Colonic mucosa (tissue), 4 donors: ENCODE measurements around the gene DEPDC7. TPM values are rescaled to one million over a fixed set of nuclear protein-coding genes. Genes with fewer than 3 reads are reported as not detected.

Experiments used
- DNase-seq: peaks from one replicate; pipeline ENCODE4 v3.0.0-alpha.2; 2020
- H3K27ac ChIP-seq: fragments of 200-600 bp; one replicate; pipeline ENCODE4 v1.8.0; 2021
- H3K27me3 ChIP-seq: fragments of 200-600 bp; one replicate; pipeline ENCODE4 v1.8.0; 2021
- H3K36me3 ChIP-seq: fragments of 200-600 bp; one replicate; pipeline ENCODE4 v1.8.0; 2021
- H3K4me1 ChIP-seq: fragments of 200-600 bp; one replicate; pipeline ENCODE4 v1.8.0; 2021; ENCODE audit warnings: mild to moderate bottlenecking
- H3K4me3 ChIP-seq: fragments of 200-600 bp; one replicate; pipeline ENCODE4 v1.8.0; 2021
- H3K9ac ChIP-seq, 2 donors: one replicate each; pipeline ENCODE4 v1.7.0; 2013; ENCODE audit warnings: control low read depth in 2 of 2, low read depth in 2 of 2, low read length in 2 of 2
- H3K9me3 ChIP-seq: fragments of 200-600 bp; one replicate; pipeline ENCODE4 v1.8.0; 2021
- CTCF ChIP-seq: fragments of 200-600 bp; IDR thresholded peaks from one replicate; pipeline ENCODE4 v1.8.0; 2022; ENCODE audit warnings: antibody characterized with exemption, mild to moderate bottlenecking
- intact Hi-C: fragments of 100-400 bp; cut with DNase I; formaldehyde crosslinking; loops from one replicate; pipeline ENCODE4 v1.14.1; 2022
- total RNA-seq, 2 donors: library from RNA; stranded (reverse); fragmentation: NEBNext Ultra II Directional in 1 of 2; extraction: Animal tissue kit (Norgen Biotek cat#: 25700) in 1 of 2; gene quantifications; one replicate each; pipeline ENCODE4 v1.2.1, GENCODE V29; 2021
- donor health status: healthy.
- donor health status: DM: no; HTN: no; CAD: no.
- donor health status: DM: no; HTN: no; CAD: no.

The DEPDC7 gene
- total RNA-seq, 2 donors from 2014 or later = 6.1 to 7.5 TPM

GRCh38 chr11:33072465-33072864 is 56.8 kb downstream of the DEPDC7 start:
- H3K9me3 ChIP-seq = no peaks in the 10 kb centered on the region
- DNase-seq = no peak
- no peaks in the 10 kb centered on the region for H3K36me3 ChIP-seq
- H3K9ac ChIP-seq = no peak overlapping the region
- H3K27me3 ChIP-seq = no peaks in the 10 kb centered on the region
- TF ChIP-seq CTCF = no peak
- intact Hi-C loops = no loop called here
- no peak overlapping the region for H3K27ac ChIP-seq
- H3K4me3 ChIP-seq = no peak overlapping the region
- no peaks in the 10 kb centered on the region for H3K4me1 ChIP-seq

Other genes starting within 250 kb of the DEPDC7 start
- gene CCDC73, start 221.2 kb upstream of the DEPDC7 start, total RNA-seq = not detected
- gene PRRG4, start 186.0 kb upstream of the DEPDC7 start, total RNA-seq = 10 to 100 TPM; 11.5 to 18.6 TPM
- 10 to 100 TPM; 25.3 to 25.9 TPM for gene QSER1, start 123.1 kb upstream of the DEPDC7 start, total RNA-seq
- gene TCP11L1, start 23.7 kb downstream of the DEPDC7 start, total RNA-seq = 10 to 100 TPM; 14.5 to 17.9 TPM
- gene CSTF3, start 145.6 kb downstream of the DEPDC7 start, total RNA-seq = 10 to 100 TPM; 22.9 to 29.9 TPM
- gene HIPK3, start 241.5 kb downstream of the DEPDC7 start, total RNA-seq = 10 to 100 TPM; 48.1 to 96.3 TPM